ENCODE data around the gene PDZRN4.

DNA sequence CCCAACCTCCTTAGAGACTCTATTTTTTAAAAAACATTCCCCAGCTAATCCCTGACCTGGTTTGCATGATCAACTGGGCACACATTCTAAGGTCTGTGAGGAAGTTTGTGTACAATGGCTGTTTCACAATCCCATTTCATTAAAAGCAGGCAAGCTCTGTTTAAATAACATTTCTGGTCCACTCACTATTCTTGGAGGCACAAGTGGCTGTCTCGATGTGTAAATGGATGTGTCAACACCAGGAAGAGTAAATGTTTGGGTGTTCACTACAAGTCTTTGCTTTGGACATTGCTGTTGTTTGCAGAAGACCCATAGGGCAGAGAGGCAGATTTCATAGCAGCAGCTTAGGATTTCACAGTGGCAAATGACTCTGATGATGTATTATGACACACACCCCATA, 98.3 kb downstream of the PDZRN4 start:
- TF ChIP-seq CTCF (IDR thresholded peaks at IDR 0.05): no peak
- TF ChIP-seq EP300 (IDR thresholded peaks at IDR 0.05): no peak
- no peak for TF ChIP-seq POLR2AphosphoS5 (IDR thresholded peaks at IDR 0.05)
